ENCODE measurements around the gene SLC10A1.

- TF ChIP-seq CTCF (IDR thresholded peaks at IDR 0.05): no peak
- TF ChIP-seq POLR2A (IDR thresholded peaks at IDR 0.05): no peak
Measured at GRCh38 chr14:69789118-69789640, 7.9 kb downstream of the SLC10A1 start.
